Measurements from ENCODE around the gene RUVBL2.

Gene RUVBL2

GRCh38 chr19:49064029-49064629 is 70.4 kb downstream of the RUVBL2 start:
- Histone ChIP-seq H3K4me1 (no peaks in the 10 kb centered on the region), H3K4me2 (ENCODE audit: low read length) (no peak overlapping the region), H3K79me2 (no peaks in the 10 kb centered on the region), H3K9ac (no peak overlapping the region), H3K27me3 (ENCODE audit: control insufficient read depth, insufficient read depth, low read length) (no peaks in the 10 kb centered on the region), H3K9me3 (ENCODE audit: control insufficient read depth, low read length) (no peaks in the 10 kb centered on the region), H2AFZ (no peak overlapping the region), H3K4me3 (ENCODE audit: low read depth, low read length) (no peak overlapping the region), H3K36me3 (ENCODE audit: control insufficient read depth, insufficient read depth, low read length) (no peaks in the 10 kb centered on the region), H3K27ac (no peak overlapping the region)
- TF ChIP-seq, protein P1, sequence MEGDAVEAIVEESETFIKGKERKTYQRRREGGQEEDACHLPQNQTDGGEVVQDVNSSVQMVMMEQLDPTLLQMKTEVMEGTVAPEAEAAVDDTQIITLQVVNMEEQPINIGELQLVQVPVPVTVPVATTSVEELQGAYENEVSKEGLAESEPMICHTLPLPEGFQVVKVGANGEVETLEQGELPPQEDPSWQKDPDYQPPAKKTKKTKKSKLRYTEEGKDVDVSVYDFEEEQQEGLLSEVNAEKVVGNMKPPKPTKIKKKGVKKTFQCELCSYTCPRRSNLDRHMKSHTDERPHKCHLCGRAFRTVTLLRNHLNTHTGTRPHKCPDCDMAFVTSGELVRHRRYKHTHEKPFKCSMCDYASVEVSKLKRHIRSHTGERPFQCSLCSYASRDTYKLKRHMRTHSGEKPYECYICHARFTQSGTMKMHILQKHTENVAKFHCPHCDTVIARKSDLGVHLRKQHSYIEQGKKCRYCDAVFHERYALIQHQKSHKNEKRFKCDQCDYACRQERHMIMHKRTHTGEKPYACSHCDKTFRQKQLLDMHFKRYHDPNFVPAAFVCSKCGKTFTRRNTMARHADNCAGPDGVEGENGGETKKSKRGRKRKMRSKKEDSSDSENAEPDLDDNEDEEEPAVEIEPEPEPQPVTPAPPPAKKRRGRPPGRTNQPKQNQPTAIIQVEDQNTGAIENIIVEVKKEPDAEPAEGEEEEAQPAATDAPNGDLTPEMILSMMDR (IDR thresholded peaks at IDR 0.05), result no peak

DNA sequence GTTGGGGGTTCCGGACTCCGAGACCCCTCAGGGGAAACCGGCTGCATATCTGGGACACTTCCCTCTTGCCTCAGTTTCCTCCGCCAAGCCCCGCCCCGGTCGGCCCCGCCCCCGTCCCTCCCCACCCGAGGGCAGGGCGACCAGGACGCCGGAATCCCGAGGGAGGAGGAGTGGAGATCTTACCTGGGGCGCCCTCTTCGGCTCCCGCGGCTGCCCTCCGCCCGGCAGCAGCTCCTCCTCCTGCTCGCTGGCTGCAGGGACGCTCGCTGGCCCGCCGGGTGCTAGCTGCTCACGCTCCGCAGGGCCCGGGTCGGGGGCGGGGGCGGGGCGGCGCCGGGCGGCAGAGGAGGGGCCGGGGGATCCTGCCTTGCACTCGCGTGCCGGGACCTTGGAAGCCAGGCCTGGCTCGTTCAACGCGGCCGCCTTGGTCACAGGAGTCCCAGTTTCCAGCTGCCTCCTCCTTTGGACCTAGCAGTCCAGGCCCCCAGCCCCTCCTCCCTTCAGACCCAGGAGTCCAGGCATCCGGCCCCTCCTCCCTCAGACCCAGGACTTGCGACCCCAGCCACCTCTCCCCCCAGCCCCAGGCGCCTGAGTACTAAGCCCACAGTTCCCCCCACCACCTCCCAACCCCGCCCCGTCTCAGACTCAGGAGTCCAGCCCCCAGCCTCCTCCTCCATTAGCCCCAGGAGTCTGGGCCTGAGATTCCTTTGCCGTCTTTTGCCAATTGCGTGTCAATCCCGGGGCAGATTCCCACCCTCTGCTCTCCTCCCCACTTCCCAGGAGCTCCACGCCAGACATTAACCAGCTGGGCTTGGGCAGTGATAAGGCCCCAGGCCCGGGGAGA is 71.3 kb downstream of the RUVBL2 start, which contains the start of gene NTF4:
TSS of gene NTF4 (minus strand) at position 51 of the 844 bp plus-strand sequence. CDS start 2,821 bp downstream, outside the sequence.
- Histone ChIP-seq H3K79me2 (no peaks in the 10 kb centered on the region), H3K9me3 (ENCODE audit: control insufficient read depth, low read length) (no peaks in the 10 kb centered on the region), H3K36me3 (ENCODE audit: control insufficient read depth, insufficient read depth, low read length) (no peaks in the 10 kb centered on the region), H2AFZ (no peak within 1 kb of the TSS), H3K4me1 (no peaks in the 10 kb centered on the region), H3K4me3 (ENCODE audit: low read depth, low read length) (peak within 1 kb of the TSS; percentile 16), H3K27ac (no peak within 1 kb of the TSS), H3K27me3 (ENCODE audit: control insufficient read depth, insufficient read depth, low read length) (no peaks in the 10 kb centered on the region), H3K9ac (no peak within 1 kb of the TSS), H3K4me2 (ENCODE audit: low read length) (peak within 1 kb of the TSS; percentile 49)
- TF ChIP-seq, protein P1 (IDR thresholded peaks at IDR 0.05), result no peak
